ENCODE data around the gene TET3.

The TET3 gene

GRCh38 chr2:74007121-74007520 lies 22.4 kb downstream of the TET3 start:
- FAIRE-seq: no peak

- FAIRE-seq: no peak
Measured at GRCh38 chr2:74007711-74008110, 23.0 kb downstream of the TET3 start.

GRCh38 chr2:74008761-74009395 lies 24.2 kb downstream of the TET3 start:
- FAIRE-seq: no peak

GRCh38 chr2:74009577-74009976 lies 24.9 kb downstream of the TET3 start:
- FAIRE-seq: no peak

- no peak for FAIRE-seq
Measured at GRCh38 chr2:74010087-74010541, 25.4 kb downstream of the TET3 start.

GRCh38 chr2:74011246-74011645 lies 26.5 kb downstream of the TET3 start:
- FAIRE-seq: no peak

- no peak for FAIRE-seq
Measured at GRCh38 chr2:74014813-74015212, 30.1 kb downstream of the TET3 start.

GRCh38 chr2:74017223-74017622 lies 32.5 kb downstream of the TET3 start:
- FAIRE-seq: no peak

- no peak for FAIRE-seq
Measured at GRCh38 chr2:74019516-74019915, 34.8 kb downstream of the TET3 start.

GRCh38 chr2:74020702-74021406 lies 36.1 kb downstream of the TET3 start:
- FAIRE-seq: no peak

- no peak for FAIRE-seq
Measured at GRCh38 chr2:74021407-74021755, 36.7 kb downstream of the TET3 start.

- no peak for FAIRE-seq
Measured at GRCh38 chr2:74024216-74024615, 39.5 kb downstream of the TET3 start.

- no peak for FAIRE-seq
Measured at GRCh38 chr2:74025971-74026612, 41.4 kb downstream of the TET3 start.

GRCh38 chr2:74026687-74027241 lies 42.1 kb downstream of the TET3 start:
- no peak for FAIRE-seq

- no peak for FAIRE-seq
Measured at GRCh38 chr2:74027496-74027895, 42.8 kb downstream of the TET3 start.

GRCh38 chr2:74028290-74028689 lies 43.6 kb downstream of the TET3 start:
- no peak for FAIRE-seq

- no peak for FAIRE-seq
Measured at GRCh38 chr2:74028741-74029140, 44.0 kb downstream of the TET3 start.

- no peak for FAIRE-seq
Measured at GRCh38 chr2:74029714-74030397, 45.1 kb downstream of the TET3 start.

- no peak for FAIRE-seq
Measured at GRCh38 chr2:74031221-74031620, 46.5 kb downstream of the TET3 start.

- FAIRE-seq: no peak
Measured at GRCh38 chr2:74031959-74032287, 47.2 kb downstream of the TET3 start.

GRCh38 chr2:74033375-74033774 lies 48.7 kb downstream of the TET3 start:
- FAIRE-seq: no peak
